Peyer's patch (tissue), 4 donors: Measurements from ENCODE around the gene C12orf43.
A peak's percentile ranks its signal among the peaks of the same experiment; 100 is the strongest.

Experiments
- POLR2A ChIP-seq, 2 donors: fragments of 450-650 bp; IDR thresholded peaks; one replicate each; pipeline ENCODE4 v1.5.1; 2017; ENCODE audit warnings: antibody characterized with exemption in 2 of 2, mild to moderate bottlenecking in 2 of 2, moderate library complexity in 2 of 2
- TF ChIP-seq, protein P1 (sequence below), 6 experiments: fragments of 450-650 bp in 4 of 6; fragments of 200-600 bp in 2 of 6; sonication (generic) in 1 of 6; IDR thresholded peaks; one replicate each; pipeline ENCODE4 v1.5.1; 2017 to 2019; ENCODE audit warnings: antibody characterized with exemption in 6 of 6, mild to moderate bottlenecking in 3 of 6, moderate library complexity in 1 of 6

DNA sequence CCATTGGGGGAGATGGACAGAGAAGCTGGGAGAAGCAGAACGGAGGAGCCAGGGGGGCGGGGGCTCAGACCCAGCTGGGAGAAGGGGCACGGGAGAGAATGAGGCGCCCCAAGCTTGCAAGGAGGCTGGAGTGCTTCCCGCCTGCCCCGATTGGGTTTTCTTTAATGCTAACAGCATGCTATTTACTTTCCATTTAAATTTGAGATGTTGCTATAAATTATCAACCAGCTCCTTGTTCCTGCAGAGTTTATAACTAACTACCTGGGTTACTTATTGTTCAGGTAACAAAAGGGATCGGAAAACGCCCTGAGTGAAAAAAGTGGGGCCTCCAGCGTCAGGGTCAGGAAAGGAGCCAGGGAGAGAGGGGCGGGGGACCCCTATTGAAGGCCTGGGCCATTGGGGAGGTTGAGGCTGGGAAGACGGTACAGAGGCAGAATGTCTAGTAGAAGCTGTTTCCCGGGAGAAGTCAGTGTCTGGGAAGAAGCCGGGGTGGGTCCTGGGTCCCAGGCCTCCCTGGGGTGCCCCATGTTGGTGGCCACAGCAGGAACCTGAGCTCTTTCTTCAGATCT lies 35.4 kb downstream of the C12orf43 start:
- TF ChIP-seq, protein P1, sequence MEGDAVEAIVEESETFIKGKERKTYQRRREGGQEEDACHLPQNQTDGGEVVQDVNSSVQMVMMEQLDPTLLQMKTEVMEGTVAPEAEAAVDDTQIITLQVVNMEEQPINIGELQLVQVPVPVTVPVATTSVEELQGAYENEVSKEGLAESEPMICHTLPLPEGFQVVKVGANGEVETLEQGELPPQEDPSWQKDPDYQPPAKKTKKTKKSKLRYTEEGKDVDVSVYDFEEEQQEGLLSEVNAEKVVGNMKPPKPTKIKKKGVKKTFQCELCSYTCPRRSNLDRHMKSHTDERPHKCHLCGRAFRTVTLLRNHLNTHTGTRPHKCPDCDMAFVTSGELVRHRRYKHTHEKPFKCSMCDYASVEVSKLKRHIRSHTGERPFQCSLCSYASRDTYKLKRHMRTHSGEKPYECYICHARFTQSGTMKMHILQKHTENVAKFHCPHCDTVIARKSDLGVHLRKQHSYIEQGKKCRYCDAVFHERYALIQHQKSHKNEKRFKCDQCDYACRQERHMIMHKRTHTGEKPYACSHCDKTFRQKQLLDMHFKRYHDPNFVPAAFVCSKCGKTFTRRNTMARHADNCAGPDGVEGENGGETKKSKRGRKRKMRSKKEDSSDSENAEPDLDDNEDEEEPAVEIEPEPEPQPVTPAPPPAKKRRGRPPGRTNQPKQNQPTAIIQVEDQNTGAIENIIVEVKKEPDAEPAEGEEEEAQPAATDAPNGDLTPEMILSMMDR (IDR thresholded peaks at IDR 0.05) = no peak
- peak; percentile 50 to 74 for TF ChIP-seq POLR2A (IDR thresholded peaks at IDR 0.05)
